Mesendoderm (in vitro differentiated cells): Measurements from ENCODE around the gene C11orf21. TPM values are rescaled to one million over a fixed set of nuclear protein-coding genes. Genes with fewer than 3 reads are reported as not detected.

Experiments
- DNase-seq: peaks from one replicate; pipeline ENCODE4 v3.0.0; 2013
- H2AK5ac ChIP-seq: 2 replicates; pipeline ENCODE4 v1.6.1; 2013; ENCODE audit warnings: low read length, inconsistent platforms
- H2BK120ac ChIP-seq: 2 replicates; pipeline ENCODE4 v1.6.1; 2013; ENCODE audit warnings: low read depth, mild to moderate bottlenecking, low read length, moderate library complexity, mixed read lengths
- H2BK15ac ChIP-seq: replicated peaks from 2 replicates; pipeline ENCODE4 v1.6.1; 2013; ENCODE audit warnings: low read depth, mild to moderate bottlenecking, moderate library complexity
- H2BK5ac ChIP-seq: 2 replicates; pipeline ENCODE4 v1.6.1; 2013; ENCODE audit warnings: low read length, inconsistent platforms
- H3K18ac ChIP-seq: 2 replicates; pipeline ENCODE4 v1.6.1; 2013; ENCODE audit warnings: mild to moderate bottlenecking, low read length, mixed read lengths
- H3K23ac ChIP-seq: one replicate; pipeline ENCODE4 v1.6.1; 2013; ENCODE audit warnings: low read length
- H3K27ac ChIP-seq: 2 replicates; pipeline ENCODE4 v1.5.1; 2013; ENCODE audit warnings: low read depth, mild to moderate bottlenecking, inconsistent platforms, low read length, moderate library complexity
- H3K27me3 ChIP-seq: 2 replicates; pipeline ENCODE4 v1.6.1; 2013; ENCODE audit warnings: low read length, control low read depth, mild to moderate bottlenecking, inconsistent platforms; ENCODE audit not compliant: insufficient read depth, poor library complexity
- H3K36me3 ChIP-seq: 2 replicates; pipeline ENCODE4 v1.6.1; 2013; ENCODE audit warnings: low read length, inconsistent platforms; ENCODE audit not compliant: control insufficient read depth, insufficient read depth
- H3K4ac ChIP-seq: one replicate; pipeline ENCODE4 v1.6.1; 2013; ENCODE audit warnings: low read depth, mild to moderate bottlenecking, low read length, moderate library complexity
- H3K4me1 ChIP-seq: 2 replicates; pipeline ENCODE4 v1.6.1; 2013; ENCODE audit warnings: low read depth, low read length, inconsistent platforms; ENCODE audit not compliant: control insufficient read depth
- H3K4me2 ChIP-seq: 2 replicates; pipeline ENCODE4 v1.6.1; 2013; ENCODE audit warnings: low read length
- H3K4me3 ChIP-seq: 2 replicates; pipeline ENCODE4 v1.5.1; 2013; ENCODE audit warnings: mild to moderate bottlenecking, low read length
- H3K56ac ChIP-seq: one replicate; pipeline ENCODE4 v1.6.1; 2013; ENCODE audit warnings: low read length
- H3K79me1 ChIP-seq: 2 replicates; pipeline ENCODE4 v1.6.1; 2013; ENCODE audit warnings: low read length, inconsistent platforms
- H3K79me2 ChIP-seq: 2 replicates; pipeline ENCODE4 v1.6.1; 2013; ENCODE audit warnings: mild to moderate bottlenecking, low read length; ENCODE audit not compliant: control insufficient read depth, insufficient read depth
- H3K9ac ChIP-seq: 2 replicates; pipeline ENCODE4 v1.6.1; 2013; ENCODE audit warnings: low read length, inconsistent platforms
- H4K5ac ChIP-seq: one replicate; pipeline ENCODE4 v1.6.1; 2013; ENCODE audit warnings: low read length
- H4K8ac ChIP-seq: one replicate; pipeline ENCODE4 v1.6.1; 2013; ENCODE audit warnings: low read depth, mild to moderate bottlenecking, control low read depth, low read length, moderate library complexity
- WGBS: extraction: QIAGEN DNeasy Blood & Tissue Kit; methylation state at CpG from one replicate; pipeline ENCODE4 v1.1.7; 2013; ENCODE audit warnings: low lambda C conversion rate, missing lambda C conversion rate; ENCODE audit not compliant: insufficient coverage; ENCODE audit errors: extremely low coverage; 5-methylcytosine and 5-hydroxymethylcytosine counted together
- small RNA-seq: library from polyadenylated mRNA; stranded (forward); fragments of <200 nt; extraction: miRNeasy Mini kit (QIAGEN cat#:217004); gene quantifications from one replicate; pipeline ENCODE3, GENCODE V24; 2013; ENCODE audit not compliant: insufficient read depth

The C11orf21 gene

DNA sequence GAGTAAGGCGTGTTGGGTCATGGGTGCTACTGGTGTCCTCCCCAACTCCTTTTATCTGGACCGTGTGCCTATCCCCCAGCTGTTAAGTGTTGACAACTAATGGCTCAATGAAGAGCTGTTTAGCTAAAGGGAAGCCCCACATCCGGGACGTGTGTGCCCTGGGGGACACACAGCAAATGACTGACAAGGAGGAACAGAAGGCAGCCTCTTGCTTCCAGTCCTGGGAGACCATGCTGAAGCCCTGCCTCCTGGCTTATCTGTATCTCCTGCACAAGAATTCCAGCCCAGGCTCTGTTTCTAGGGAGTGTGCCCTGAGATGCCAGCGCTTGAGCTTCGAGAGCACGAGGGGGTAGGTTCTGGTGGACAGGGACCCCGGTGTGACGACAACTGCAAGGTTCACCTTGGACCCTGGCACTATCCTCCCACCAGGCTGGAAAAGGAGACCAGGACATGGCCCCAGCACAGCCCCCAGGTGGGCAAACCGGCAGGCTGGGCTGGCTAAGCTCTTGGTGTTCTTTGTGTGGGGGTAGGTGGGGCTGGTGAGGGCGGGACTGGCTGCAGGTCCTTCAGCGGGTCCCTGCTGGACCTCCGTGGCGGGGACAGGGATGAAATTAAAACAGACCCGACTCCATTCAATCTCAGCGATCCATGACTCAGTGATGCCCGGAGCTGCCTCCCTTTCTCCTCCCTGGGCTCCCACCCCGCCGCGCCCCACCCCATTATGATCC is 52.4 kb downstream of the C11orf21 start:
- Histone ChIP-seq H3K56ac (no peak overlapping the region), H3K4me2 (no peak overlapping the region), H3K4me3 (no peak overlapping the region), H2BK120ac (no peak overlapping the region), H3K79me1 (no peaks in the 10 kb centered on the region), H3K4ac (no peak overlapping the region), H2AK5ac (no peak overlapping the region), H3K79me2 (no peaks in the 10 kb centered on the region), H4K5ac (no peak overlapping the region), H3K27me3 (no peaks in the 10 kb centered on the region), H3K36me3 (no peaks in the 10 kb centered on the region), H4K8ac (no peak overlapping the region), H2BK5ac (no peak overlapping the region), H2BK15ac (no peak overlapping the region), H3K27ac (no peak overlapping the region), H3K23ac (no peak overlapping the region), H3K9ac (no peak overlapping the region), H3K4me1 (no peaks in the 10 kb centered on the region), H3K18ac (no peak overlapping the region)
- DNase-seq = no peak
- WGBS = no CpG with 5 or more reads among the region's 20 CpGs

DNA sequence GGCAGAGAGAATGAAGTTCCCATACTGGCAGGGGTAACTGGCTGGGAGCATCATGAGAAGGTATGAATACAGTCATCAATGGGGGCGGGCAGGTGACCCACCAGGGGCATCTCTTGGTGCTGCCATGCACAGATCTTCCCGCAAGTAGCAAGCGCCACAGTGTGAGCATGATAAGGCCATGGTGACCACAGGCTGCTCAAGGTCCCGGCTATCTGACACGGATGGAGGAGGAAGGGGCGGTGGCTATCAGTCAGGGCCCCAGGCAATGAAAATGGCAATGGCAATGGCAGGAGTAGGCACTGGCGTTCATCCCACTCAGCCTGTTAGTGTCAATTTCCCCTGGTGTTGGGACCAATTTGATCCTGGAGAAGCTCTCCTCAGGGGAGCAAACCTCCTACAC is 53.0 kb downstream of the C11orf21 start:
- H3K18ac ChIP-seq = no peak overlapping the region
- WGBS = no CpG with 5 or more reads among the region's 7 CpGs
- DNase-seq = no peak
- no peak overlapping the region for H2BK15ac ChIP-seq
- H3K4me3 ChIP-seq = no peak overlapping the region
- H4K8ac ChIP-seq = no peak overlapping the region
- H3K4me1 ChIP-seq = no peaks in the 10 kb centered on the region
- H3K79me1 ChIP-seq = no peaks in the 10 kb centered on the region
- no peaks in the 10 kb centered on the region for H3K79me2 ChIP-seq
- no peaks in the 10 kb centered on the region for H3K36me3 ChIP-seq
- H2BK5ac ChIP-seq = no peak overlapping the region
- no peak overlapping the region for H4K5ac ChIP-seq
- no peak overlapping the region for H3K4ac ChIP-seq
- no peak overlapping the region for H3K9ac ChIP-seq
- H3K23ac ChIP-seq = no peak overlapping the region
- H3K27me3 ChIP-seq = no peaks in the 10 kb centered on the region
- H3K4me2 ChIP-seq = no peak overlapping the region
- H2AK5ac ChIP-seq = no peak overlapping the region
- H3K56ac ChIP-seq = no peak overlapping the region
- no peak overlapping the region for H2BK120ac ChIP-seq
- no peak overlapping the region for H3K27ac ChIP-seq

DNA sequence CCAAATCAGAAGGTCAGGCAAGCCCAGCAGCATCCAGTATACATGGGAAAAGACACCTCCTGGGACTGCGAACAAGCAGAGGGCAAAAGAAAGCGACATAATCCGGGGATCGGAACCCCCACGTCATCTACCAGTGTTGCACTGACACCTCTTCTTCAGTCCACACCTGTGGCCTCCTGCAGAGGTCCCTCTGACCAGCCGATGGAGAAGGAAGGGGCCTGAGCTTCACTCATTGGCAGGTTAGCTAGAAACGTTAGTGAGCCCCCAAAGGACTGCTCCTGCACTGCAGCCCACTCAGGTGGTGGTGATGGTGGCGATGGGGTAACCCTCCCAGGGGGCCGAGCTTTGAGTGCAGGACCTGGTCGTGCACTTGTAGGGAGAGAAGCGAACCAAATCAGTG is 53.5 kb downstream of the C11orf21 start:
- Histone ChIP-seq H4K5ac (no peak overlapping the region), H3K4me1 (no peaks in the 10 kb centered on the region), H3K36me3 (no peaks in the 10 kb centered on the region), H3K27me3 (no peaks in the 10 kb centered on the region), H3K4me3 (no peak overlapping the region), H2BK5ac (no peak overlapping the region), H3K56ac (no peak overlapping the region), H3K79me2 (no peaks in the 10 kb centered on the region), H3K9ac (no peak overlapping the region), H2AK5ac (no peak overlapping the region), H2BK120ac (no peak overlapping the region), H3K79me1 (no peaks in the 10 kb centered on the region), H2BK15ac (no peak overlapping the region), H3K27ac (no peak overlapping the region), H4K8ac (no peak overlapping the region), H3K23ac (no peak overlapping the region), H3K4me2 (no peak overlapping the region), H3K18ac (no peak overlapping the region), H3K4ac (no peak overlapping the region)
- WGBS = no CpG with 5 or more reads among the region's 11 CpGs
- no peak for DNase-seq

DNA sequence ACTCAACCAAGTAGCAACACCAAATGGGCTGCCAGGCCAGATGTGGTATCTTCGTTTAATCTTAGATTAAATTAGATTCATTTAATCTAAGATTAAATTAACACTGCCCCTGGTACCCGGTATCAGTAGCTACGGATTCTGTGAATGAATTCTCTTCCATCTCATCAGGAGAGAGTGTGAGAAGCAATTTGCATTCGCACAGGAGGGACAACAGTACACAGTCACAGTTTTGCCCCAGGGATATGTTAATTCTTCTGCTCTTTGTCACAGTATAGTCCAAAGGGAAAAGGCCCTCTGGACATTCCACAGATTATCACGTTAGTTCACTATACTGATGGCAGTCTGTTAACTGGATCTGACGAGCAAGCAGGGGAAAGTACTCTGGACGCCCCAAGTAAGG is 54.2 kb downstream of the C11orf21 start:
- Histone ChIP-seq H2AK5ac (no peak overlapping the region), H3K4me3 (no peak overlapping the region), H3K27ac (no peak overlapping the region), H3K36me3 (no peaks in the 10 kb centered on the region), H3K4me2 (no peak overlapping the region), H2BK120ac (no peak overlapping the region), H3K79me1 (no peaks in the 10 kb centered on the region), H2BK5ac (no peak overlapping the region), H3K27me3 (no peaks in the 10 kb centered on the region), H3K56ac (no peak overlapping the region), H2BK15ac (no peak overlapping the region), H3K79me2 (no peaks in the 10 kb centered on the region), H3K4ac (no peak overlapping the region), H3K23ac (no peak overlapping the region), H3K4me1 (no peaks in the 10 kb centered on the region), H3K18ac (no peak overlapping the region), H3K9ac (no peak overlapping the region), H4K5ac (no peak overlapping the region), H4K8ac (no peak overlapping the region)
- no CpG with 5 or more reads among the region's 7 CpGs for WGBS
- DNase-seq = peak; percentile 70

Small RNA genes within 50 kb of the gene (small RNA-seq; reads per million reads assigned to genes)
- not detected for gene RNU6-878P
